GM18867 (cell line): ENCODE data around the gene MS4A3.
"Not testable (repeated sequence)": the region's sequence is repeated elsewhere in the genome, so short reads cannot be mapped to it uniquely, and the experiment has no call there.

Experiments used
- ATAC-seq: cut with Tn5 transposase; IDR thresholded peaks from one replicate; pipeline ENCODE4 v1.9.1; 2021; ENCODE audit warnings: mild to moderate bottlenecking, moderate library complexity; ENCODE audit not compliant: unreplicated experiment

Gene MS4A3

DNA sequence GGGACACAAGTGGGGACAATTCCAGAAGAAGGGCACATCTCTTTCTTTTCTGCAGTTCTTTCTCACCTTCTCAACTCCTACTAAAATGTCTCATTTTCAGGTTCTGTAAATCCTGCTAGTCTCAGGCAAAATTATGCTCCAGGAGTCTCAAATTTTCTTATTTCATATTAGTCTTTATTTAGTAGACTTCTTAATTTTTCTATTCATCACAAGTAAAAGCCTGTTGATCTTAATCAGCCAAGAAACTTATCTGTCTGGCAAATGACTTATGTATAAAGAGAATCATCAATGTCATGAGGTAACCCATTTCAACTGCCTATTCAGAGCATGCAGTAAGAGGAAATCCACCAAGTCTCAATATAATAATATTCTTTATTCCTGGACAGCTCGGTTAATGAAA lies 31.9 kb downstream of the MS4A3 start, which contains the start of gene MS4A2:
TSS of gene MS4A2 (plus strand) at position 301 of the 400 bp plus-strand sequence. CDS start 102 bp downstream, outside the sequence.
- ATAC-seq: no peak

- ATAC-seq: no peak
Observed at GRCh38 chr11:60095477-60096120, 39.1 kb downstream of the MS4A3 start.

DNA sequence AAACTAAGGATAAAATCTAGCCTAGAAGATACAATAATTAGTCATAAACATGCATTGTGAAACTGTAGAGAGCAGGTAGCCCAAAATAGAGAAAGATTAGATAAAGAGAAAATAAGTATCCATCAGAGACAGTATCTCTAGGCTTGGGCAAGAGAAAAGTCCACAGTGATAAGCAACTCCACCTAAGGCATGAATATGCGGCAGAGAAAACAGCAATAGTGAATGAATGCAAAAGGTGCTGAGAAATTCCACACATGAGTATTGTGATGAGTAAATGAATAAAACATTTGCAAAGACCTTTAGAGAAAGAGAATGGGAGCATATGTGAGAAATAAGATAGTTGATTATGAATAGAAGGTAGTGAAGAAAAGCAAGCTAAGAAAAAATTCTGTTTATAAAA lies 40.7 kb downstream of the MS4A3 start:
- ATAC-seq: no peak

DNA sequence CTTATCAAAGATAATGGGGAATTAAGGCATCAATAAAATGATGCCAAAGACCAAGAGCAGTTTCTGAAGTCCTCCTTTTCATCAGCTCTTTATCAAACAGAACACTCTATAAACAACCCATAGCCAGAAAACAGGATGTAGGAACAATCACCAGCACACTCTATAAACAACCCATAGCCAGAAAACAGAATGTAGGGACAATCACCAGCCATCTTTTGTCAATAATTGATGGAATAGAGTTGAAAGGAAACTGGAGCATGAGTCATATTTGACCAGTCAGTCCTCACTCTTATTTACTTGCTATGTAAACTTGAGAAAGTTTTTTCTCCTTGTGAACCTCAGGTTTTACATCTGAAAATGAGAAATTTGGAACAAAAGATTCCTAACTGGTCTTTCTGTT lies 42.0 kb downstream of the MS4A3 start:
- no peak for ATAC-seq

GRCh38 chr11:60100516-60100915 lies 44.1 kb downstream of the MS4A3 start:
- no peak for ATAC-seq

- ATAC-seq: not testable (repeated sequence)
Observed at GRCh38 chr11:60101368-60101767, 44.9 kb downstream of the MS4A3 start.

DNA sequence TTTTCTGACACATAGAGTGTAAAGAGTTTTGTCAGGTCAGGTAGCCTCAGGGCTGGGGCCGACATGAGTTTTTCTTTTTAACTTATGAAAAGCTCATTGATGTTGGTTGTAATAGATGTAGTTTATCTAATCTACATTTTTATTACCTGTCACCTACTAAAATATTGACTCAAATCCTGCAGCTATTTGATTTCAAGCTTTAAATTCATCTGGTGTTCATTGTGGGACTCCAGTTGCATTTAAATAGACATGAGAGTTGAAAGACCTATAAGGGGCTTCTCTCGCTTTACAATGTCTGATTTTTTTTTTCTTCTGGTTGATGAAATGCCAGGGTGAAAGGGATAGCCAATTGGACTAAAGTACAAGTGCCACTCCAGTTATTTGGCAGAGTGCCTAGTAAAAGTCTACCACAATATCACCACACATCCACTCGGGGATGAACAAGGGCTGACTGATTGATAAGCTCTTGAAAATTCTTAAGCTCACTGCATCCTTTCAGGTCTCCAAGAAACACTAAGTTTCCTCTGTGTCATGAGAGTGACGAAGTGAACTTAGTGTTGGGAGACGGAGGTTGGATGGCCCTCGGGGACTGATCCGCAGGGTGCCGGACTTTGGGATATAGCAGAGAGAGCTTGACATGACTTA lies 48.1 kb downstream of the MS4A3 start:
- ATAC-seq: not testable (repeated sequence)

GRCh38 chr11:60108631-60109030 lies 52.2 kb downstream of the MS4A3 start:
- not testable (repeated sequence) for ATAC-seq

DNA sequence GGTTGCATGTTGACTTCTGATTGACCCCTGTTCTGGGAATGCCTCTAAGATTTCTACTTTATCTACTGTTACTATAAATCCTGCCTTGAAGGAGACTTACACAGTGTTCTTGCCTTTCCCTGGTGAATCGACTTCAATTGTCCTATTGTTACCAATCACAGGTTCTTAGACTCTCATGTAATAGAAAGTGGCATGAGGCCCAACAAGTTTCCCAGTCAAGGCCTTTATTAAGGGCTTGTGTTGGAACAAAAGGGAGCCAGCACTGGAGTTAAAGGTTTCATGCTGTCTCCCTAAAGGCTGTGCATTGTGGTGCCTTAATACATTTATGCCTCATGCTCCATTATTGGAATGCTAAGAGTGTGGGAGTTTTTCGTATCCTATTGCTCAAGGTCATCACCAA lies 55.3 kb downstream of the MS4A3 start:
- ATAC-seq: no peak

GRCh38 chr11:60116996-60117790 lies 60.7 kb downstream of the MS4A3 start:
- no peak for ATAC-seq

DNA sequence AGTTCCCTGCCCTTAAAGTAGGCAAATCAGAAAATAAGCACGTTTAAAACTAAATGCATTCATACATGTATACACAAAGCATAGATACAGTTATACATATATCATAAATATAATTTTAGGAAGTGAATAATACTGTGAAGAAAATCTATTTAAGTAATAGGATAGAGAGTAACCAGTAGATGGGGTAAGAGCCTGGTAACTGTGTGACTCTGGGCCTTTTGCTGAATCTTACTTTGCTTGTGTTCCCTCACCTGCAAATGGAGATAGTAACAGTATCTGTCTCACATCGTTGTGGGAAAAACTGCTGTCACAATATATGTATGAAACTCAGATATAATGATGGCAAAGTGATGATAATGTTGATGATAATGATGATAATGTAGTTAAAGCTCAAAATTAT lies 61.9 kb downstream of the MS4A3 start:
- no peak for ATAC-seq

DNA sequence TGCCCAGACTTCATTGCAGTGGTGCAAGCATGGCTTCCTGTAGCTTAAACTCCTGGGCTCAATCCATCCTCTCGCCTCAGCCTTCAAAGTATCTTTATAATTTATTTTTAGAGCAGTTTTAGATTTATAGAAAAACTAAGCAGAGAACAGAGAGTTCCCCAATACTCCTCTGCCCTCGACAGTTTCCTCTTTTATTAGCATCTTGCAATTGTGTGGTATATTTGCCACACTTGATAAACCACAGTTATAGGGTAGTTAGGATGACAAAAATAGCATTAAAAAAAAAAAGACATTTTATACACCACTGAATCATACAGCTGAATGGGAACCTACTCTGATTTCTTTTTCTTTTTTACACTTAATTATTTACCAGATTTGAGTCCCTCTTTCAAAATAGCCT lies 63.2 kb downstream of the MS4A3 start:
- no peak for ATAC-seq
